ENCODE results near the gene ZNF230. TPM values are rescaled to one million over a fixed set of nuclear protein-coding genes. Genes with fewer than 3 reads are reported as not detected.

ZNF230 gene
- total and polyA plus RNA-seq, 2 of the 4 experiments (the other 2 are of a cell fraction): 1.5 to 3.4 TPM

GRCh38 chr19:43983544-43983911 lies 19.2 kb upstream of the ZNF230 start:
- intact Hi-C loops (cut with micrococcal nuclease): no loop called here
- no CpG with 5 or more reads among the region's 2 CpGs for WGBS, 2 experiments (ENCODE audit: extremely low coverage in 2 of 2, insufficient read length in 1 of 2)
- Histone ChIP-seq H4K91ac (ENCODE audit: insufficient read depth, low read depth, low read length) (no peak overlapping the region), H2AFZ (replicated peaks; ENCODE audit: low read length, poor library complexity) (peak overlapping the region; percentile 58), H2BK5ac (ENCODE audit: low read depth, low read length, poor library complexity, severe bottlenecking) (no peak overlapping the region), H3K4ac (ENCODE audit: low read depth, low read length) (no peak overlapping the region), H3K4me2 (ENCODE audit: low read depth, low read length) (peak overlapping the region; percentile 45), H3K23ac (ENCODE audit: low read depth, low read length) (no peak overlapping the region), H3K9me1 (ENCODE audit: insufficient read depth, low read length) (no peaks in the 10 kb centered on the region), H4K5ac (ENCODE audit: low read depth, low read length) (no peak overlapping the region), H3K27ac (ENCODE audit: insufficient read depth, low read length) (no peak overlapping the region), H3K4me3 (ENCODE audit: insufficient read depth, low read depth, low read length) (peak overlapping the region; percentile 13; the same call in 1 of the 2 replicates), H4K20me1 (ENCODE audit: insufficient read depth, low read length) (no peaks in the 10 kb centered on the region), H3K14ac (replicated peaks; ENCODE audit: low read depth, low read length) (no peak overlapping the region), H3K56ac (ENCODE audit: extremely low read depth, insufficient read depth, low read length) (no peak overlapping the region), H3K9me3 (ENCODE audit: control insufficient read depth, insufficient read depth, low read length) (peaks cover 2% of the 10 kb centered on the region; the same call in 1 of the 2 replicates), H2AK9ac (replicated peaks; ENCODE audit: low read depth, low read length, poor library complexity) (no peak overlapping the region), H2AK5ac (ENCODE audit: low read depth, low read length) (no peak overlapping the region), H4K8ac (ENCODE audit: low read depth in 2 of 2, low read length in 2 of 2) (no peak overlapping the region; a peak in 1 of 4 replicates), H3K4me1 (ENCODE audit: control insufficient read depth, insufficient read depth, low read length) (no peaks in the 10 kb centered on the region), H3K9ac (ENCODE audit: low read depth, low read length) (no peak overlapping the region), H2BK120ac (ENCODE audit: low read depth, low read length) (no peak overlapping the region), H3K79me1 (ENCODE audit: low read depth in 1 of 2, low read length in 2 of 2) (peaks cover 4 to 27% of the 10 kb centered on the region in 2 experiments; a peak in 3 of 4 replicates), H3K18ac (ENCODE audit: low read depth, low read length) (no peak overlapping the region), H2BK20ac (ENCODE audit: low read depth, low read length) (no peak overlapping the region), H3K27me3 (ENCODE audit: control insufficient read depth, insufficient read depth, low read length) (no peaks in the 10 kb centered on the region), H3K36me3 (ENCODE audit: control insufficient read depth, insufficient read depth, low read length) (0 out of 2 replicates have a peak, but pooled peaks cover 2% of the 10 kb centered on the region), H2BK15ac (ENCODE audit: low read depth, low read length) (no peak overlapping the region)
- ChIA-PET CTCF (no interaction called here), POLR2A (ENCODE audit: unreplicated experiment) (no interaction called here)
- in situ Hi-C loops (cut with MboI; ENCODE audit: low sequenced_read_pairs): no loop called here
- BruUV-seq (replicated peaks): no TSS peak
- dilution Hi-C loops (cut with HindIII; ENCODE audit: low sequenced_read_pairs, unreplicated experiment): no loop called here
- DNase-seq (no peak), ATAC-seq (ENCODE audit: low read depth) (no peak)
- TF ChIP-seq USF2 (IDR thresholded peaks at IDR 0.05; ENCODE audit: low read depth, low read length) (no peak), CTCF (conservative IDR thresholded peaks at IDR 0.05; ENCODE audit: low read depth, low read length) (no peak), CHD1 (IDR thresholded peaks at IDR 0.05; ENCODE audit: low read depth, low read length) (no peak), CEBPB (IDR thresholded peaks at IDR 0.05; ENCODE audit: low read depth, low read length) (no peak)

Data from IMR-90 (cell line).